Measurements from ENCODE around the gene GPX2. TPM values are rescaled to one million over a fixed set of nuclear protein-coding genes. Genes with fewer than 3 reads are reported as not detected.

GPX2 gene
- total and polyA plus RNA-seq, 2 of the 8 experiments (the other 6 are each of a cell fraction or from before 2014, with no cell fraction given): 0.30 to 0.89 TPM

DNA sequence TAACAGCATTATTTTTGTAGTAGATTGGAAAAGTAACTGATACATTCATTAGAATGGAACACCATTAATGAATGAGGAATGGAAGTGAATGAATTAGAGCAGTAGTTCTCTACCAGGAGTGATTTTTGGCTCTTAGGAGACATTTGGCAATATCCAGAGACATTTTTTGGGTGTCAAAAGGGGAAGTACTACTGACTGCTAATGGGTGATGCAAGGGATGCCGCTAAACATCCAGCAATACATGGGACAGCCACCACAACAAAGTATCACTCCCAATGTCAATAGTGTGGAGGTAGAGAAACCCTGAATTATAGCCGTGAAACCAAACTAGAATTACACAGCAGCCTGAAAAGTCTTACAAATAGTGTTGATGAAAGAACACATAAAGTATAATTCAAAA is 26.7 kb downstream of the GPX2 start:
- Histone ChIP-seq H3K4me2 (ENCODE audit: insufficient read depth in 1 of 2, low read depth in 2 of 2, low read length in 2 of 2) (peak overlapping the region; percentile 79 to 90; a peak in 1 of 4 replicates), H3K4me1 (replicated peaks in 1 of 4; ENCODE audit: control insufficient read depth in 3 of 4, insufficient read depth in 4 of 4, low read length in 3 of 4) (peaks cover 0 to 4% (median 3%) of the 10 kb centered on the region in 4 experiments; a peak in 4 of 7 replicates), H2AK5ac (ENCODE audit: low read depth, low read length) (no peak overlapping the region), H3K14ac (ENCODE audit: insufficient read length) (no peak overlapping the region), H3K23me2 (ENCODE audit: low read depth, low read length) (peaks cover 5% of the 10 kb centered on the region), H4K5ac (ENCODE audit: insufficient read length, low read depth, low read length) (no peak overlapping the region), H3K9ac (replicated peaks in 1 of 4; ENCODE audit: extremely low read depth in 1 of 4, low read depth in 3 of 4, low read length in 3 of 4) (no peak overlapping the region), H3K4ac (replicated peaks; ENCODE audit: insufficient read length, low read depth, low read length) (no peak overlapping the region), H3K18ac (ENCODE audit: extremely low read depth, low read length) (no peak overlapping the region), H2BK5ac (ENCODE audit: low read depth, low read length) (no peak overlapping the region), H3K4me3 (ENCODE audit: extremely low read depth in 1 of 4, insufficient read depth in 2 of 4, low read depth in 3 of 4, low read length in 4 of 4) (peak overlapping the region in 1 of 4 experiments; percentile 90; a peak in 3 of 8 replicates), H3K9me3 (ENCODE audit: insufficient read depth in 2 of 2, low read depth in 1 of 2, low read length in 1 of 2) (no peaks in the 10 kb centered on the region), H3K79me2 (ENCODE audit: control insufficient read depth in 1 of 2, insufficient read depth in 2 of 2, low read length in 2 of 2) (peaks cover 5 to 28% of the 10 kb centered on the region in 2 experiments; a peak in 3 of 4 replicates), H2BK12ac (ENCODE audit: low read depth, low read length) (no peak overlapping the region), H4K20me1 (replicated peaks in 1 of 2; ENCODE audit: control insufficient read depth in 1 of 2, insufficient read depth in 2 of 2, low read length in 2 of 2) (no peaks in the 10 kb centered on the region), H3K36me3 (ENCODE audit: control insufficient read depth in 2 of 4, insufficient read depth in 4 of 4, low read length in 3 of 4) (no peaks in the 10 kb centered on the region), H2BK120ac (replicated peaks; ENCODE audit: low read depth, low read length) (no peak overlapping the region), H4K8ac (ENCODE audit: extremely low read depth, insufficient read depth, low read length) (no peak overlapping the region), H3K79me1 (ENCODE audit: low read depth, low read length) (no peaks in the 10 kb centered on the region; the same call in none of the 2 replicates), H3K23ac (ENCODE audit: insufficient read length) (no peak overlapping the region), H3K56ac (replicated peaks; ENCODE audit: insufficient read length, low read depth, low read length) (no peak overlapping the region), H3K27me3 (replicated peaks in 1 of 4; ENCODE audit: control insufficient read depth in 3 of 4, extremely low read depth in 1 of 4, insufficient read depth in 3 of 4, low read length in 3 of 4) (no peaks in the 10 kb centered on the region), H2AFZ (ENCODE audit: low read length) (no peak overlapping the region), H3K27ac (ENCODE audit: low read depth, low read length) (no peak overlapping the region), H2BK20ac (ENCODE audit: low read length) (no peak overlapping the region), H2BK15ac (ENCODE audit: low read length) (no peak overlapping the region), H4K91ac (replicated peaks; ENCODE audit: insufficient read length, low read length) (no peak overlapping the region)
- no peak for FAIRE-seq
- TF ChIP-seq CTCF (IDR thresholded peaks at IDR 0.05; ENCODE audit: control extremely low read depth in 1 of 3, insufficient read depth in 1 of 3, low read depth in 1 of 3, low read length in 3 of 3) (no peak), SIRT6 (IDR thresholded peaks at IDR 0.05; ENCODE audit: low read length) (no peak), CTBP2 (IDR thresholded peaks at IDR 0.05; ENCODE audit: borderline replicate concordance, insufficient read depth, insufficient read length, low read length) (no peak), RNF2 (IDR thresholded peaks at IDR 0.05; ENCODE audit: borderline replicate concordance, low read depth, low read length, missing control alignments, poor library complexity, severe bottlenecking) (no peak), MAFK (IDR thresholded peaks at IDR 0.05; ENCODE audit: low read depth, low read length) (no peak), NANOG (IDR thresholded peaks at IDR 0.05; ENCODE audit: insufficient read depth, low read depth, low read length, poor library complexity, severe bottlenecking) (no peak)
- DNase-seq (ENCODE audit: low read depth in 1 of 2, low spot score in 2 of 2): no peak
- POLR2A ChIA-PET (ENCODE audit: partially characterized antibody): interaction anchor here (1.3 to 2.3 kb wide), 3 partner anchors 9 to 40 kb away, joined by 4 to 17 read pairs (median 10); no protein-coding TSS in a partner anchor
- 89% methylated on average over 2 of the region's 2 CpGs; no CpG with 5 or more reads in 1 of the 2 experiments for WGBS, 2 experiments (ENCODE audit: extremely low coverage in 1 of 2, insufficient coverage in 1 of 2, insufficient read length in 1 of 2, insufficient replicate concordance in 2 of 2, low coverage in 1 of 2, low lambda C conversion rate in 2 of 2, missing lambda C conversion rate in 1 of 2)
- CTCF ChIA-PET (ENCODE audit: partially characterized antibody): interaction anchor here (1.0 to 1.7 kb wide), 5 partner anchors 9 to 245 kb away, joined by 3 to 9 read pairs (median 4); no protein-coding TSS in a partner anchor
